Ammon's horn (tissue), 1 donor: ENCODE measurements around the gene SMIM15.

Experiments
- DNase-seq: peaks from one replicate; pipeline ENCODE4 v3.0.0-alpha.2; 2016; ENCODE audit warnings: low spot score

SMIM15 gene

DNA sequence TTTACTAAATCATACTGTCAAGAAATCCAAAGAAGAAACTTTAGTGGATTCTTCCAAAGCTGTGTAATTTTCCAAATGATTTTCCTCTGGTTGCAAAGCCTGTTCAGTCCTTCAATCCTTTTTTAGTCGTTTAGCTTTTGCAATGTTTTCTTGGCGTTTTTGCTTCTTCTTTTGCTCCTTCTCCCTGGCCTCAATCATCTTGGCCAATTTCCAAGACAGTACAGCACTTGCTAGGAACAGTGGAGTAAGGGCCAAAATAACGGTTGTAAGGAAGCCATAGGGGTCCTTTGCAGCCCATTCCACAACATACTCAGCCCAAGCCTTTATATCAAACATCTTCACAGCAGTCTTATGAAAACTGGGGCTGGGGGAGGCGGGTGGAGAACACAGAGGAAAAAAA is 2.4 kb downstream of the SMIM15 start:
- DNase-seq: no peak

DNA sequence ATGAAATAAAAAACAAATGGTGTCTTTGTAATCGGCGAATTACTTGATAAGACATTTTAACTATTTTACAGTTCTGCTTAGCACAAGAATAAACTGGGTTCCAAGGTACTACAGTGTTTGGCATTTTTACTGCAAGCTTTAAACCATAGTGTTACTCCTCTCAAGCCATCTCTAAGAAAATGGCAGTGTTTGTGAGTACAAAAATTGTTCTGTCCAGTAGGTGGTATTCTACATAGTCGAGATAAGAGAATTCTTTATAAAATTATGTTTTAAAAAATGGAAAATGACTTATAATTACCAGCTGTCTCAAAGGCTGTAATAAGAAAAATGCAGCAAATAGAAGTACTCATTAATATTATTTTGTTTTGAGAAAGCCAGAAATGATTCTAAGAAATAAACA is 3.2 kb downstream of the SMIM15 start:
- DNase-seq: no peak

DNA sequence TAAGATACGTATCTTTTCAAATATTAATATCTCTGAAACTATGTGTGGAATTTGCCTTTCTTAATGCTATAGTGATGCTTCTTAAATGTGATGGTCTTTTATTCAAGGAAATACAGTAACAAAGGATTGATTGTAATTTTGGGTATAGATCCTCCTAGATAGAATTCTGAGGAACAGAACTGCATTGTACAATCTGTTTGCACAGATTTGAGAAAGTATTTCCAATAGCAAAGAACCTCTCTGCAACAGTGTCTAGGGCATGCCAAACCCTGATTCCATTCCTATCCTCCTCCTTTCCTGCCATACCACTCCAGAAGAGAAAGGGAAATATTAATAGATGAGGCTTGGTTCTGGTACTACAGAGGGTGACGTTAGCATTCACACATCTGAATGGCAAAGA is 10.4 kb downstream of the SMIM15 start:
- DNase-seq: no peak

DNA sequence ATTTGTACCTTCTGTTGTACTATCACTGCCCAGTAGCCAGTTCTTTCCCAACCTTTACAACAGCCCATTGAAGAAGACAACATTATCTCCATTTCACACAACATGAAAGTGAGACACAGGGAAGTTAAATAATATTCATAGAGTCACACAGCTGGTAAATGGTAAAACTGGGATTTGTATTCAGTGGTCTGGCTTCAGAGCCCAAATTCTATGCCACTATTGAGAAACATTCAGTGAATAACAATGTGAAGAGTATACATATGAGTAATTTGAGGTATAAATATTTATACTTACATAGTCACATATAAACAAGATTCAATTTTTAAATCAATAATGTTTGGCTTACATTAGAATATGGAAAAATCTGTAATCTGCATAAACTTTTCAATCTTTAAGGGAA is 13.8 kb downstream of the SMIM15 start:
- no peak for DNase-seq

DNA sequence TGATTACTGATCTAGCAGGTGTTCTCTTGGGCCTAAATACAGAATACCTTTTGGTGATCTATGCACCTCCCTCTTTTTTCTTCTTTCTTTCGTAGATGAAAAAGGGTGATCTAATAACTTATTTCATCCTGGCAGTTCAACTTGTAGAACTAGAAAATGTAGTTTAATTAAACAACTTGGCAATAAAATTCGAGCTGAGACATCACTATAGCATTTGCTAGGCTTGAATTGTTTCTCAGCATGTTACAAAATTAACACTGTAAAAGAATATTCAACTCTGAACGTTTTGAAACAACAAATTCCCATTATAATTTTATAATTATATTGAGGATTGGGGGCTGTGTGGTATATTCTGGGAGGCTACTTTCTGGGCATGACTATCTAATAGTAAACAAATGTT is 19.5 kb downstream of the SMIM15 start:
- no peak for DNase-seq

DNA sequence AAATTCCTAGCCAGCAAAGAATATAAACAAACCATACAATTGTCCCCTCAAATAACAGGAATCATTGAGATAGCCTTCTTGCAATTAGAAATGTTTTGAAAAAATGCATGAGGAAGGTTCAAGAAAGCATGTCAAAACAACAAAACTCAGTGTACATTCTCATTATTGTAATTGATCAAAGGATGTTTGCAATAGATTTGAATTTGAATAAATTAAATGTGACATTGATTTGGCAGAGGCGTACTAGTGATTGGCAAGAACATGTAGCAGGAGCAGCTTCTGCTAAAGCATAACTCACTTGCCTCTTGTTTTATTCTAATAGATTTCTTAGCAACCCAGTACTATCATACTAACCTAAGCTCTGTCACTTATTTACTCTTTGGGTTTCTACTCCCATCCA is 19.9 kb downstream of the SMIM15 start:
- DNase-seq: no peak

DNA sequence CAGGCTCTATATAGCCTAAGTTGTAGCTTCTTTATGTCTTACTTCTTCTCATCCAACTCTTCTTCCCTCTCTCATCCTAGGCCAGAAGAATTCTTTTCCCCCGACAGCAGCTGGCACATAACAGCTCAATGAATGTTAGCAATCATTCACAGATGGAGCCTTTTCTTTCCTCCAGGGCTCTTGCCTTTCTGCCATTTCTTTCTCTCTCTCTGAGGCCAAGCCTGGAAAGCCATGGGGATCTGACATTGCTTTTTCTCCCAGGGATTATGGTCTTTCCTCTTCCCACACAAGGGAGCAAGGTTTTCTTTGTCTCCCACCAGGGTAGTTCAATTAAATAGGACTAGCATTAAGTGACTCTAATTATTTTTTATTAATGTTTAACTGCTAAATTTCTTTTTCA is 20.5 kb downstream of the SMIM15 start:
- no peak for DNase-seq

DNA sequence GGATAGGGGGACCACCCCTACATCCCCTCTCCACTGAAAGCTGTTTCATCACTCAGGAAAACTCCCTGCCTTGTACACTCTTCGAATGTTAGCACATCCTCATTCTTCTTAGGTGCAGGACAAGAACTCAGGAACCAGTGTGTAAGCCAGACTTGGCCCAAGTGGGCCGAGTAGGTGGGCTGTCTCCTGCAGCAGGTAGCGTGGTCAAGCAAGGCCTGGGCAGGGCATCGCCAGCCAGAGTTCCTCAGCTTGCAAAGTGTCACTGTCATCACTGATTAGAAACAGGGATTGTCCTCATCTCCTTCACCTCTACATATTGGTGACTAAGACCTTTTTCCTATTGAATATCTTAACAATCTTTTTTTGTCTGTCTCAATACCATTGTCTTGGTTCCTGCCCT is 22.3 kb downstream of the SMIM15 start:
- DNase-seq: no peak

DNA sequence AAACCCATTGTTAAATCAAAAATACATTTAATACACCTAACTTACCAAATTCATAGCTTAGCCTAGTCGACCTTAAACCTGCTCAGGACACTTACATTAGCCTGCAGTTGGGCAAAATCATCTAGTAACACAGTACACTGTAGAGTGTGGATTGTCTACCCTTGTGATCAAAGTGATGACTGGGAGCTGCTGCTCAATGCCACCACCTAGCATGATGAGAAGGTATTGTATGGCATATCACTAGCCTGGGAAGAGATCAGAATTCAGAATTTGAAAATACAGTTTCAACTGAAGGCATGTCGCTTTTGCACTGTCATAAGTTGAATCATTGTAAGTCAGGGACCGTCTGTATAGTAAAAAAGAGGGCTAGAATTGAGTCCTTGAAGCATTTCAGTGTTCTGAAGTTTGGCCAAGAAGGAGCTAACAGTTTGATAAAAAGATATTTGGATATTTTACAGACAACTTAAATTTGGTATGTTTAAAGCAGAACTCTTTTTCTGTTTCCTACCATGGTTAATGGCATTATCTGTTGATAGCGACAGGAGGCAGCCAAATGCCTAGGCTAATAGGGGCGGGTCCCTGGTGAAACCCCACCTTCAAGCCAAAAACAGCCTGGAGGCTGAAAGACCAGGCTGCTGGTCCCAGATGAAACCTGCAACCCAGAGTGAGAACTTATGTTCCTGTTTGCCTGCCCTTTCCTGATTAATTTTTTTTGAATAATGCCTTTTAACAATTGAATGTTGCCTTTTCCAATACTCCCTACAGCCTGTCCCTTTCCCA is 23.0 kb downstream of the SMIM15 start:
- no peak for DNase-seq

DNA sequence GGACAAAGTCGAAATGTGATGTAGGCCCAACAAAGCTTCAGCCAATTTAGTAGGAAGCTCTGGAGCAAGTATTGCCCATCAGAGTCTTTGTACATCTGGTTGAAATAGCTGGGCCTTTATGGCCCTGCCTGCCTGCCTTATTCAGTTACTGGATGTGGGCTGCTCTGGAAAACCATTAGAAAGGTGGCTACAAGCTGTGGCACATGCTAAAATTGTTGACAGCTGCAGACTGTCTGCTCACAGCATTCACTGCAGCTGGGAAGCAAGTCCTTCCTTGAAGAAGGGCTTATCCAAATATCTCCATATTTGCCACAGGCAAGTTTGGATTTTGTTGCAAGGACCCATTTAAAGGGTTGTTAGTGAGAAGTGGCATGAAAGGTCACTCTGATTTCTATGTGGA is 24.4 kb downstream of the SMIM15 start:
- no peak for DNase-seq

DNA sequence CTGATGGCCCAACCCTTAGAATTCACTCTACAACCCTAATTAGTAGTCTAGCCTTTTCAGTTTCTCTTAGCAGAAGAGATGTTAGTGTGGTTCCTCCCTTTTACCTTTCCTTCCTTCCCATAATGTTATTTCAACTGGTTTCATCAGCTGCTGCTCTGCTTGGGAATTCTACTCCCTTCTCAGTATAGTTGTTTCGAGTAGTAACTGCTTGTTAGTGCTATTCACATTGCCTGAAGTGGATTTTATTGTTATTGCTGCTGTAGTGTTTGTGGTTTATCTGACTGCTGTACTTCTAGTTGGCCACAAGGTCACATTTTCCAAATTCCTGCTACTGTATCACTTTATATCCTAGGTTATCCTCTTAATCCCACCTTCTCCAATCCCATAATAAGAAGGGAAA is 29.7 kb downstream of the SMIM15 start:
- no peak for DNase-seq

DNA sequence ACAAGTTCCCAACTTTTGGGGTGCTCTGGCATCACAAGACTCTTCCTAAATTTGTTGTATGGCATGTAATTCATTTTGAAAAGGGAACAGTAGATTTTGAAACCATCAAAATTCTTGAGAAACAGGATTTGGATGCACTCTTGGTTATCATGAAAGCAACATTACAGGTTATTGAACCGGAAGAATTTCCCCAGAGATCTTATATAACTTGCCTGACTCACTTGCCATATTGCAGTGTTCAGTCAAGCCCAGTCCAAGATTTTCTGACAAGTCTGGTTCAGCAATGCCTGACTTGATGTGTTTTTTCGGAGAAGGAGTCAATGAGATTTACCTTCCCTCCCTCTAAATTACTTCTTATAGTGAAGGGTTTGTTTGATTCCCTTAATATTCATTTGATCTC is 32.0 kb downstream of the SMIM15 start:
- no peak for DNase-seq

DNA sequence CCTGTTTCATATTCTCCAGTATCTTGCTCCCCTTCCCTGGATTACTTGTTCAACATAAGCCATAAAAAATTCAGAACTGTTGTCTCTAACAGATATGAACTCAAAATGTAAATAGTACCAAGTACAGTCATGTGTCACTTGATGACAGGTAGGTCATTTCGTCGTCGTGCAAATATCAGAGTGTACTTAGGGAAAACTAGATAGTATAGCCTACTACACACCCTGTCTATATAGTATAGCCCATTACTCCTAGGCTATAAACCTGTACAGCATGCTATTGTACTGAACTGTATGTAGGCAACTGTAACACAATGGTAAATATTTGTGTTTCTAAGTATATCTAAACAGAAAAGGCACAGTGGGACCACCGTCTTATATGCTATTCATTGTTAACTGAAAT is 39.1 kb downstream of the SMIM15 start:
- no peak for DNase-seq

DNA sequence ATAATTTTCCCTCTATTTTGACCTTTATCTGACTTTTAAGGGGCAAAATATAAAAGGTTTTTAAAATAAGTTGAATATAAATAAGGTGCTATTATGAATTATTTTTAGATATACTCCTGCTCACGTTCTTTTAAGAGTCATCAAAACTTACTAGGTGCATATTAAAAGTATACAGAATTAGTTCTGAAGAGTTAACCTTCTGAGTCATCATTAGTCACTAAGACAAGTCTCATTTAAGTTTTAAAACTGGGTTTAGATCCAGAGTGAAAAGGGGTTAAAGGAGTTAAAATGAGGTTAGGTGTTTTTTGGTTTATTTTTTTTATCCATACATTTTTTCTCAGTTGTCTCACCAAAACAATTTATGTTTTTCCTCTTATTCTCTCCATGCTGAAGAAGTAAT is 41.7 kb downstream of the SMIM15 start:
- no peak for DNase-seq

DNA sequence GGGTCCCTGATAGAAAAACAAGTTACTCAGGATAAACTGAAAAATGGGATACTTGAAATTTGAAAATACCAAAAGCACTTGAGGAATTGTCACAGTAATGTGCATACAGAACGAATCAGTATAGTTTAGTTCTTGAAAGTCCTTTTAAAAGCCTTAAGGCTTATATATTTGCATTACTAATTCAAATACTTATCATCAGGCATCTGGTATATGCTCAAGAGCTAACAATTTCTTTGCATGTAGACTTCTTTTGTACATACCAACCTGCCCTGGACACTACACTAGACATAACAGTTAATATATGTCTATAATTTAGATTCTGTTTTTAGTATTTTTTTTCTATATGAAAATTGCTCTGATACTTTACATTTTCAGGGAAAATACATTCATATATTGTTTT is 43.2 kb downstream of the SMIM15 start:
- DNase-seq: no peak

DNA sequence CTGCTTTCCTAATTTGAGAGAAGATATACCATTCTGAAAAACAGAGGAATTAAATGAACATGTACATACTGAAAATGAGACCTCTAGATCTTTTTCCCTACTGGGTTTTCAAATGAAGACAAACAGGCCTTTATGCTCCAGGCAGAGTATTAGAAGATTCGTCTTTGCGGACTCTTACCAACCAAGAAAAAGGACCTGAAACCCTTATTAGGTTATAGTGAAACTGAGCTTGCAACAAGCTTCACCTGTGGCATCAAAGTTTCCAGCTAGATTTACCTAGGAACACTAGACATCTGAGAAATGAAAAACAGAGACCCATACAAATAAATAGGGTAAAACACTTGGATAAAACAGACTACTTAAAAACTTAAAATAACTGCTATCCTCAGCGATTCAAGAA is 46.3 kb downstream of the SMIM15 start:
- no peak for DNase-seq

DNA sequence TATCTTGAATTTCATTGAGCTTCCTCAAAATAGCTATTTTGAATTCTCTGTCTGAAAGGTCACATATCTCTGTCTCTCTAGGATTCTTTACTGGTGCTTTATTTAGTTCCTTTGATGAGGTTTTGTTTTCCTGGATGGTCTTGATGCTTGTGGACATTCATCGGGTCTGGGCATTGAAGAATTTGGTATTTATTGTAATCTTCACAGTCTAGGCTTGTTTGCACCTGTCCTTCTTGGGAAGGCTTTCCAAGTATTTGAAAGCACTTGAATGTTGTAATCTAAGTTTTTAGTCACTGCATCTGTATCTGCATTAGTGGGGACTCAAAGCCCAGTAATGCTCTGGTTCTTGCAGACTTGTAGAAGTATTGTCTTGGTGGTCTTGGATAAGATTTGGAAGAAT is 47.8 kb downstream of the SMIM15 start:
- no peak for DNase-seq
